Measurements from ENCODE around the gene ARHGAP19. TPM values are rescaled to one million over a fixed set of nuclear protein-coding genes. Genes with fewer than 3 reads are reported as not detected.

ARHGAP19 gene
- total RNA-seq, 1 experiment from 2014 or later: 33.2 TPM

DNA sequence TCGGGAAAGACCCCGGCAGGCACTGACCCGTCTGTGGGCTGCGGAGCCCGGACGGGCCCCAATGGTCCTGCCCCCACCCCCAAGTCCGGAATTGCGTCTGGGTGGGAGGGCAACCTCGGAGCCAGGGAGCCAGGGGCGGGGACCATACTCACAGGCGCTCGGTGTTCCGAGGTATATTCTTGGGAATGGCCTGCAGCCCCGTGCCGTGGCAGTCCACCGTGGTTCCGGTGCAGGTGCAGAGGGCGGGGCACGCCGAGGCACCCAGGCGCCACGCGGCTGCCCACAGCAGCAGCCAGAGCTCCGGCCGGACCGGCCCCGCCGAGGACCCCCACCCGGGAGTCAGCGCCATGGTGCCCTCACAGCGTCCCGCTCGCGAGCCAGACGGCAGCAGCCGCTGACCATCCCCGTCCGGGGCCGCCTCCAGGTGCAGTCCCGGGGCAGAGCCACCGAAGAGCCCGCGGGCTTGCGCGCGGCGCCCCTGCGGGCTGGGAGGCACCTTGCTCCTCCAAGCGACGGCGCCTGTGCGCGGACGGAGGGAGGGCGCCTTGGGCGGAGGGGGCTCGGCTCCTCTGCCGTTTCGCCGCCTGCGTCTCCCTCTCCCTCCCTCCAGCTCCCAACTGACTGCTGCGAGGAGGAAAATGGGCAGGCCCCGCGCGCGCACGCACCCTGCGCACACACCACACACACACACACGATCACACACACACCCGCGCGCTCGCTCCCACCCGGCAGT, 106.9 kb downstream of the ARHGAP19 start, which contains the start of gene SLIT1:
Gene SLIT1 (minus strand): TSS at position 634 of the 733 bp plus-strand sequence. CDS start 285 bp downstream, at position 349.
- peaks cover 8 to 20% of the 10 kb centered on the region in 2 experiments for H3K4me1 Mint-ChIP-seq
- H2AFZ ChIP-seq (ENCODE audit: low read length): no peak within 1 kb of the TSS
- peaks cover 35% of the 10 kb centered on the region for H3K27me3 ChIP-seq (ENCODE audit: insufficient read depth, low read length)
- H4K5ac ChIP-seq (ENCODE audit: insufficient read length, low read depth, low read length): no peak within 1 kb of the TSS
- H4K20me1 ChIP-seq (ENCODE audit: control insufficient read depth, insufficient read depth, insufficient read length): no peaks in the 10 kb centered on the region
- no peak within 1 kb of the TSS; the same call in 1 of the 2 replicates for H3K14ac ChIP-seq (ENCODE audit: insufficient read depth, low read length)
- H3K4ac ChIP-seq (ENCODE audit: low read depth, low read length): no peak within 1 kb of the TSS
- H4K91ac ChIP-seq (ENCODE audit: insufficient read length, low read depth, low read length): no peak within 1 kb of the TSS
- H3T11ph ChIP-seq (ENCODE audit: low read length): no peak within 1 kb of the TSS
- no peaks in the 10 kb centered on the region; a peak in 2 of 7 replicates for H3K36me3 Mint-ChIP-seq (ENCODE audit: insufficient read depth in 1 of 3, low read depth in 3 of 3)
- no peak within 1 kb of the TSS for H2BK5ac ChIP-seq (ENCODE audit: insufficient read length, low read length)
- no peaks in the 10 kb centered on the region for H3K79me2 ChIP-seq (ENCODE audit: insufficient read depth, low read length)
- no peak within 1 kb of the TSS for H3K56ac ChIP-seq (ENCODE audit: insufficient read length, low read depth, low read length)
- H2AK5ac ChIP-seq (ENCODE audit: insufficient read length, low read length): no peak within 1 kb of the TSS
- no peak within 1 kb of the TSS for H3K18ac ChIP-seq (ENCODE audit: insufficient read length, low read depth, low read length)
- TF ChIP-seq, protein P1, sequence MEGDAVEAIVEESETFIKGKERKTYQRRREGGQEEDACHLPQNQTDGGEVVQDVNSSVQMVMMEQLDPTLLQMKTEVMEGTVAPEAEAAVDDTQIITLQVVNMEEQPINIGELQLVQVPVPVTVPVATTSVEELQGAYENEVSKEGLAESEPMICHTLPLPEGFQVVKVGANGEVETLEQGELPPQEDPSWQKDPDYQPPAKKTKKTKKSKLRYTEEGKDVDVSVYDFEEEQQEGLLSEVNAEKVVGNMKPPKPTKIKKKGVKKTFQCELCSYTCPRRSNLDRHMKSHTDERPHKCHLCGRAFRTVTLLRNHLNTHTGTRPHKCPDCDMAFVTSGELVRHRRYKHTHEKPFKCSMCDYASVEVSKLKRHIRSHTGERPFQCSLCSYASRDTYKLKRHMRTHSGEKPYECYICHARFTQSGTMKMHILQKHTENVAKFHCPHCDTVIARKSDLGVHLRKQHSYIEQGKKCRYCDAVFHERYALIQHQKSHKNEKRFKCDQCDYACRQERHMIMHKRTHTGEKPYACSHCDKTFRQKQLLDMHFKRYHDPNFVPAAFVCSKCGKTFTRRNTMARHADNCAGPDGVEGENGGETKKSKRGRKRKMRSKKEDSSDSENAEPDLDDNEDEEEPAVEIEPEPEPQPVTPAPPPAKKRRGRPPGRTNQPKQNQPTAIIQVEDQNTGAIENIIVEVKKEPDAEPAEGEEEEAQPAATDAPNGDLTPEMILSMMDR (conservative IDR thresholded peaks at IDR 0.05): no peak
- H3K27ac ChIP-seq (ENCODE audit: insufficient read length, low read depth, low read length): no peak within 1 kb of the TSS
- DNase-seq: peak; percentile 53
- H3K4me2 ChIP-seq (ENCODE audit: insufficient read depth, insufficient read length, low read length): peak within 1 kb of the TSS; percentile 51
- WGBS (ENCODE audit: extremely low coverage, insufficient read length, low lambda C conversion rate): no CpG with 5 or more reads among the region's 74 CpGs
- no peaks in the 10 kb centered on the region for H3K79me1 ChIP-seq (ENCODE audit: insufficient read depth, low read depth, low read length, poor library complexity, severe bottlenecking)
- H2BK12ac ChIP-seq (ENCODE audit: insufficient read length, low read depth, low read length): no peak within 1 kb of the TSS
- no peak within 1 kb of the TSS for H3K9ac ChIP-seq (ENCODE audit: extremely low read depth, insufficient read length, low read length)
- no peak within 1 kb of the TSS for H4K8ac ChIP-seq (replicated peaks; ENCODE audit: insufficient read length, low read depth, low read length)
- H3K27me3 Mint-ChIP-seq (ENCODE audit: low read depth): peaks cover 90% of the 10 kb centered on the region
- no peaks in the 10 kb centered on the region for H3K9me3 Mint-ChIP-seq
- no peak within 1 kb of the TSS for H3K23ac ChIP-seq (ENCODE audit: insufficient read length, low read depth, low read length)
- H2BK20ac ChIP-seq (ENCODE audit: low read depth, low read length, poor library complexity, severe bottlenecking): no peak within 1 kb of the TSS
- H3K4me3 Mint-ChIP-seq: peak within 1 kb of the TSS; percentile 74 to 90
- no peak within 1 kb of the TSS for H3K27ac Mint-ChIP-seq
- H2BK15ac ChIP-seq (ENCODE audit: low read depth, low read length): no peak within 1 kb of the TSS
- H2BK120ac ChIP-seq (ENCODE audit: low read depth, low read length, poor library complexity, severe bottlenecking): no peak within 1 kb of the TSS
- H3K9me3 ChIP-seq (ENCODE audit: control insufficient read depth, low read depth, low read length): no peaks in the 10 kb centered on the region
- H3K4me1 ChIP-seq (ENCODE audit: insufficient read depth, low read length): no peaks in the 10 kb centered on the region; the same call in 1 of the 2 replicates
- H3K23me2 ChIP-seq (ENCODE audit: insufficient read length, low read depth, low read length, poor library complexity, severe bottlenecking): peaks cover 10% of the 10 kb centered on the region
